ENCODE data around the gene EN2. TPM values are rescaled to one million over a fixed set of nuclear protein-coding genes. Genes with fewer than 3 reads are reported as not detected.
A peak's percentile ranks its signal among the peaks of the same experiment; 100 is the strongest.

EN2 gene
- total and polyA plus RNA-seq, 12 donors, result 0.07 to 0.42 (median 0.13) TPM; not detected in 3

- Histone ChIP-seq H3K9me3 (replicated peaks in 1 of 3) (no peaks in the 10 kb centered on the region), H3K4me3 (no peak overlapping the region), H3K36me3 (replicated peaks in 1 of 2) (no peaks in the 10 kb centered on the region), H3K4me1 (replicated peaks in 1 of 2) (no peaks in the 10 kb centered on the region), H3K27ac (no peak overlapping the region), H3K27me3 (no peaks in the 10 kb centered on the region)
- TF ChIP-seq POLR2A (IDR thresholded peaks at IDR 0.05) (no peak), CTCF (IDR thresholded peaks at IDR 0.05) (no peak)
- WGBS, 4 donors, result 68 to 81% (median 76%) methylated on average over 3 of the region's 3 CpGs
- intact Hi-C loops (cut with DNase I), result no loop called here
- DNase-seq, result no peak
These were observed 22.8 kb upstream of the EN2 start for GRCh38 chr7:155435110-155435509.

- intact Hi-C loops (cut with DNase I), result no loop called here
- no peaks in the 10 kb centered on the region for H3K27me3 ChIP-seq
- no peak for DNase-seq
- no peak overlapping the region for H3K27ac ChIP-seq
- H3K36me3 ChIP-seq (replicated peaks in 1 of 2), result no peaks in the 10 kb centered on the region
- H3K4me1 ChIP-seq (replicated peaks in 1 of 2), result no peaks in the 10 kb centered on the region
- no peak overlapping the region for H3K4me3 ChIP-seq
- TF ChIP-seq POLR2A (IDR thresholded peaks at IDR 0.05), result no peak
- no peak for TF ChIP-seq CTCF (IDR thresholded peaks at IDR 0.05)
- no peaks in the 10 kb centered on the region for H3K9me3 ChIP-seq (replicated peaks in 1 of 3)
- 91 to 96% (median 92%) methylated on average over 2 to 4 of the region's 4 CpGs for WGBS, 4 donors
These were observed 20.1 kb upstream of the EN2 start for GRCh38 chr7:155437836-155438235.

GRCh38 chr7:155438777-155439176 is 19.2 kb upstream of the EN2 start:
- TF ChIP-seq POLR2A (IDR thresholded peaks at IDR 0.05) (no peak), CTCF (IDR thresholded peaks at IDR 0.05) (no peak)
- H3K4me3 ChIP-seq, result no peak overlapping the region
- WGBS, 4 donors, result 20 to 40% (median 26%) methylated on average over 7 of the region's 7 CpGs
- peak in 5 of 7 donors; percentile 29 to 55 (median 54) for DNase-seq
- no peaks in the 10 kb centered on the region for H3K36me3 ChIP-seq (replicated peaks in 1 of 2)
- no peaks in the 10 kb centered on the region for H3K27me3 ChIP-seq
- H3K27ac ChIP-seq, result no peak overlapping the region
- no peaks in the 10 kb centered on the region for H3K4me1 ChIP-seq (replicated peaks in 1 of 2)
- intact Hi-C loops (cut with DNase I), result no loop called here
- no peaks in the 10 kb centered on the region for H3K9me3 ChIP-seq (replicated peaks in 1 of 3)

GRCh38 chr7:155439311-155440017 is 18.5 kb upstream of the EN2 start:
- WGBS, 4 donors, result 73 to 81% (median 77%) methylated on average over 13 to 20 of the region's 20 CpGs
- Histone ChIP-seq H3K27ac (no peak overlapping the region), H3K4me1 (replicated peaks in 1 of 2) (no peaks in the 10 kb centered on the region), H3K9me3 (replicated peaks in 1 of 3) (no peaks in the 10 kb centered on the region), H3K36me3 (replicated peaks in 1 of 2) (no peaks in the 10 kb centered on the region), H3K4me3 (no peak overlapping the region), H3K27me3 (no peaks in the 10 kb centered on the region)
- TF ChIP-seq POLR2A (IDR thresholded peaks at IDR 0.05) (no peak), CTCF (IDR thresholded peaks at IDR 0.05) (no peak)
- intact Hi-C loops (cut with DNase I), result no loop called here
- no peak for DNase-seq

All from adrenal gland (tissue), 12 donors.